ENCODE measurements around the gene ATXN8OS. TPM values are rescaled to one million over a fixed set of nuclear protein-coding genes. Genes with fewer than 3 reads are reported as not detected.
"Not testable (repeated sequence)": the region's sequence is repeated elsewhere in the genome, so short reads cannot be mapped to it uniquely, and the experiment has no call there.

Gene ATXN8OS
- total RNA-seq, 1 donor from 2014 or later = not detected

- no peak overlapping the region for H3K27ac Mint-ChIP-seq (ENCODE audit: unreplicated experiment)
- H3K36me3 Mint-ChIP-seq (ENCODE audit: low read depth) = no peaks in the 10 kb centered on the region
- H3K9me3 Mint-ChIP-seq (ENCODE audit: low read depth) = no peaks in the 10 kb centered on the region
- H3K4me3 Mint-ChIP-seq (ENCODE audit: unreplicated experiment) = no peak overlapping the region
- DNase-seq (ENCODE audit: low spot score) = no peak
- H3K27me3 Mint-ChIP-seq (ENCODE audit: low read depth) = no peaks in the 10 kb centered on the region
- no peak for TF ChIP-seq CTCF (IDR thresholded peaks at IDR 0.05)
- no peaks in the 10 kb centered on the region for H3K4me1 Mint-ChIP-seq (ENCODE audit: low read depth)
Measured at GRCh38 chr13:70125693-70126092, 18.1 kb downstream of the ATXN8OS start.

GRCh38 chr13:70128098-70128497 lies 20.5 kb downstream of the ATXN8OS start:
- Mint-ChIP-seq H3K27ac (ENCODE audit: unreplicated experiment) (no peak overlapping the region), H3K4me1 (ENCODE audit: low read depth) (no peaks in the 10 kb centered on the region), H3K9me3 (ENCODE audit: low read depth) (no peaks in the 10 kb centered on the region), H3K36me3 (ENCODE audit: low read depth) (no peaks in the 10 kb centered on the region), H3K27me3 (ENCODE audit: low read depth) (no peaks in the 10 kb centered on the region), H3K4me3 (ENCODE audit: unreplicated experiment) (no peak overlapping the region)
- no peak for TF ChIP-seq CTCF (IDR thresholded peaks at IDR 0.05)
- DNase-seq (ENCODE audit: low spot score) = no peak

- H3K27me3 Mint-ChIP-seq (ENCODE audit: low read depth); DNase-seq (ENCODE audit: low spot score); H3K4me3 Mint-ChIP-seq (ENCODE audit: unreplicated experiment); H3K4me1 Mint-ChIP-seq (ENCODE audit: low read depth); H3K36me3 Mint-ChIP-seq (ENCODE audit: low read depth); H3K27ac Mint-ChIP-seq (ENCODE audit: unreplicated experiment); H3K9me3 Mint-ChIP-seq (ENCODE audit: low read depth): not testable (repeated sequence)
Measured at GRCh38 chr13:70142658-70143057, 35.0 kb downstream of the ATXN8OS start.

- H3K9me3 Mint-ChIP-seq (ENCODE audit: low read depth) = no peaks in the 10 kb centered on the region
- no peaks in the 10 kb centered on the region for H3K36me3 Mint-ChIP-seq (ENCODE audit: low read depth)
- TF ChIP-seq CTCF (IDR thresholded peaks at IDR 0.05) = no peak
- DNase-seq (ENCODE audit: low spot score) = no peak
- H3K4me1 Mint-ChIP-seq (ENCODE audit: low read depth) = peaks cover 9% of the 10 kb centered on the region
- no peaks in the 10 kb centered on the region for H3K27me3 Mint-ChIP-seq (ENCODE audit: low read depth)
- H3K4me3 Mint-ChIP-seq (ENCODE audit: unreplicated experiment) = no peak overlapping the region
- no peak overlapping the region for H3K27ac Mint-ChIP-seq (ENCODE audit: unreplicated experiment)
Measured at GRCh38 chr13:70162141-70162540, 54.5 kb downstream of the ATXN8OS start.

- Mint-ChIP-seq H3K9me3 (ENCODE audit: low read depth) (no peaks in the 10 kb centered on the region), H3K27ac (ENCODE audit: unreplicated experiment) (no peak overlapping the region), H3K4me3 (ENCODE audit: unreplicated experiment) (no peak overlapping the region), H3K27me3 (ENCODE audit: low read depth) (no peaks in the 10 kb centered on the region), H3K4me1 (ENCODE audit: low read depth) (no peaks in the 10 kb centered on the region), H3K36me3 (ENCODE audit: low read depth) (no peaks in the 10 kb centered on the region)
- TF ChIP-seq CTCF (IDR thresholded peaks at IDR 0.05) = no peak
- no peak for DNase-seq (ENCODE audit: low spot score)
Measured at GRCh38 chr13:70170689-70171088, 63.1 kb downstream of the ATXN8OS start.

GRCh38 chr13:70171151-70171550 lies 63.5 kb downstream of the ATXN8OS start:
- DNase-seq (ENCODE audit: low spot score) = no peak
- Mint-ChIP-seq H3K4me1 (ENCODE audit: low read depth) (no peaks in the 10 kb centered on the region), H3K4me3 (ENCODE audit: unreplicated experiment) (no peak overlapping the region), H3K27ac (ENCODE audit: unreplicated experiment) (no peak overlapping the region), H3K27me3 (ENCODE audit: low read depth) (no peaks in the 10 kb centered on the region), H3K9me3 (ENCODE audit: low read depth) (no peaks in the 10 kb centered on the region), H3K36me3 (ENCODE audit: low read depth) (no peaks in the 10 kb centered on the region)
- TF ChIP-seq CTCF (IDR thresholded peaks at IDR 0.05) = no peak

All from chondrocyte (in vitro differentiated cells).